Liver (tissue), 9 donors: Measurements from ENCODE around the gene MOB1B. TPM values are rescaled to one million over a fixed set of nuclear protein-coding genes. Genes with fewer than 3 reads are reported as not detected.

Experiments used
- DNase-seq: peaks from one replicate; pipeline ENCODE4 v3.0.0-alpha.2; 2017; ENCODE audit warnings: low spot score
- H3K27ac ChIP-seq, 2 donors: one replicate each; pipeline ENCODE4 v1.7.0; 2013; ENCODE audit warnings: inconsistent platforms in 2 of 2, low read length in 2 of 2, control low read depth in 1 of 2, low read depth in 1 of 2, mild to moderate bottlenecking in 1 of 2
- H3K27me3 ChIP-seq, 4 donors: one replicate each; pipeline versions ENCODE4 v1.6.1 to v1.7.0; 2013; ENCODE audit warnings: low read length in 3 of 4, inconsistent platforms in 1 of 4, mild to moderate bottlenecking in 1 of 4, moderate library complexity in 1 of 4; ENCODE audit not compliant: control insufficient read depth in 4 of 4, insufficient read depth in 4 of 4
- H3K36me3 ChIP-seq, 4 donors: one replicate each; pipeline versions ENCODE4 v1.6.1 to v1.7.0; 2013; ENCODE audit warnings: low read length in 3 of 4, mild to moderate bottlenecking in 3 of 4, low read depth in 1 of 4, moderate library complexity in 1 of 4; ENCODE audit not compliant: control insufficient read depth in 4 of 4, insufficient read depth in 3 of 4
- H3K4me1 ChIP-seq, 4 donors: one replicate each; pipeline versions ENCODE4 v1.6.1 to v1.7.0; 2013; ENCODE audit warnings: low read length in 3 of 4, mild to moderate bottlenecking in 3 of 4, moderate library complexity in 1 of 4; ENCODE audit not compliant: control insufficient read depth in 4 of 4, insufficient read depth in 4 of 4
- H3K4me3 ChIP-seq, 3 donors: one replicate each; pipeline versions ENCODE4 v1.6.1 to v1.7.0; 2013; ENCODE audit warnings: low read length in 3 of 3, control low read depth in 1 of 3, low read depth in 1 of 3, mild to moderate bottlenecking in 1 of 3
- H3K9ac ChIP-seq, 2 donors: one replicate each; pipeline ENCODE4 v1.7.0; 2013; ENCODE audit warnings: low read length in 2 of 2, mild to moderate bottlenecking in 2 of 2, moderate library complexity in 2 of 2, control low read depth in 1 of 2, low read depth in 1 of 2
- H3K9me3 ChIP-seq, 4 donors: one replicate each; pipeline versions ENCODE4 v1.6.1 to v1.7.0; 2013; ENCODE audit warnings: low read length in 3 of 4; ENCODE audit not compliant: control insufficient read depth in 4 of 4
- EGR1 ChIP-seq, 2 donors: IDR thresholded peaks; 2 replicates each; pipeline ENCODE4 v1.6.1; 2016 to 2018; ENCODE audit warnings: antibody characterized with exemption in 2 of 2, low read depth in 2 of 2
- FOXA1 ChIP-seq: IDR thresholded peaks from 2 replicates; pipeline ENCODE4 v1.6.1; 2016; ENCODE audit warnings: antibody characterized with exemption
- FOXA2 ChIP-seq: IDR thresholded peaks from 2 replicates; pipeline ENCODE4 v1.6.1; 2016; ENCODE audit warnings: antibody characterized with exemption
- GABPA ChIP-seq, 2 donors: IDR thresholded peaks in 1 of 2; conservative IDR thresholded peaks in 1 of 2; 2 replicates each; pipeline ENCODE4 v1.6.1; 2016; ENCODE audit warnings: antibody characterized with exemption in 2 of 2, mild to moderate bottlenecking in 1 of 2, moderate library complexity in 1 of 2
- HNF4A ChIP-seq, 2 donors: conservative IDR thresholded peaks; 2 replicates each; pipeline ENCODE4 v1.6.1; 2016; ENCODE audit warnings: antibody characterized with exemption in 2 of 2, mild to moderate bottlenecking in 2 of 2
- HNF4G ChIP-seq: IDR thresholded peaks from 2 replicates; pipeline ENCODE4 v1.6.1; 2016; ENCODE audit warnings: antibody characterized with exemption
- JUND ChIP-seq, 2 donors: IDR thresholded peaks; 2 replicates each; pipeline ENCODE4 v1.6.1; 2016; ENCODE audit warnings: antibody characterized with exemption in 2 of 2
- MAX ChIP-seq: IDR thresholded peaks from 2 replicates; pipeline ENCODE4 v1.6.1; 2016; ENCODE audit warnings: antibody characterized with exemption
- NR2F2 ChIP-seq: IDR thresholded peaks from 2 replicates; pipeline ENCODE4 v1.6.1; 2016; ENCODE audit warnings: antibody characterized with exemption
- RAD21 ChIP-seq, 2 donors: IDR thresholded peaks; 2 replicates each; pipeline ENCODE4 v1.6.1; 2016; ENCODE audit warnings: antibody characterized with exemption in 2 of 2, mild to moderate bottlenecking in 2 of 2
- RXRA ChIP-seq, 2 donors: IDR thresholded peaks; 2 replicates each; pipeline ENCODE4 v1.6.1; 2017 to 2018; ENCODE audit warnings: antibody characterized with exemption in 2 of 2, mild to moderate bottlenecking in 1 of 2
- SP1 ChIP-seq: IDR thresholded peaks from 2 replicates; pipeline ENCODE4 v1.6.1; 2018; ENCODE audit warnings: antibody characterized with exemption, mild to moderate bottlenecking
- TAF1 ChIP-seq: conservative IDR thresholded peaks from 2 replicates; pipeline ENCODE4 v1.6.1; 2016; ENCODE audit warnings: antibody characterized with exemption, mild to moderate bottlenecking
- YY1 ChIP-seq: IDR thresholded peaks from 2 replicates; pipeline ENCODE4 v1.6.1; 2016; ENCODE audit warnings: antibody characterized with exemption, mild to moderate bottlenecking
- ZBTB33 ChIP-seq: IDR thresholded peaks from 2 replicates; pipeline ENCODE4 v1.6.1; 2016; ENCODE audit warnings: antibody characterized with exemption
- WGBS: extraction: QIAGEN DNeasy Blood & Tissue Kit; methylation state at CpG from one replicate; pipeline ENCODE4 v1.1.7; 2013; 5-methylcytosine and 5-hydroxymethylcytosine counted together
- polyA plus RNA-seq, 2 donors: library from polyadenylated mRNA; stranded (reverse) in 1 of 2; unstranded in 1 of 2; fragments of 200-250 nt in 1 of 2; fragments of >200 nt in 1 of 2; fragmentation: Nextera tagmentation in 1 of 2; extraction: Ambion mirVana in 1 of 2; gene quantifications; one replicate each; pipeline versions ENCODE4 v1.2.1 to v1.2.3, GENCODE V29; 2013 to 2015
- total RNA-seq, 2 donors: library from RNA; depleted of rRNA; stranded (reverse); fragments of >200 nt; gene quantifications; one replicate each; pipeline ENCODE4 v1.2.3, GENCODE V29; 2014
- TF ChIP-seq, protein P1 (sequence below): fragments of 150-350 bp; IDR thresholded peaks from 2 replicates; pipeline ENCODE4 v1.5.1; 2017; ENCODE audit warnings: improper control_type of control experiment, low read depth, low read length; ENCODE audit not compliant: missing input control
- TF ChIP-seq, protein P2 (sequence below): IDR thresholded peaks from 2 replicates; pipeline ENCODE4 v1.6.1; 2016; ENCODE audit warnings: antibody characterized with exemption
- donor health status: healthy.
- donor health status: healthy.
- donor health status: healthy.
- donor health status: healthy.
- donor health status: healthy.

The MOB1B gene
- total and polyA plus RNA-seq, 4 donors: 2.1 to 69.0 (median 3.7) TPM

- no peak for DNase-seq
- TF ChIP-seq EGR1 (IDR thresholded peaks at IDR 0.05; ENCODE audit: low read depth in 2 of 2) (no peak), RAD21 (IDR thresholded peaks at IDR 0.05) (peak; percentile 11 to 29)
- no peak overlapping the region for H3K9ac ChIP-seq
- 76% methylated on average over 6 of the region's 6 CpGs for WGBS
- H3K4me1 ChIP-seq: no peaks in the 10 kb centered on the region
- no peak overlapping the region for H3K27ac ChIP-seq
- no peaks in the 10 kb centered on the region for H3K36me3 ChIP-seq
- no peak overlapping the region for H3K4me3 ChIP-seq
- H3K9me3 ChIP-seq: peaks cover 0 to 2% (median 0%) of the 10 kb centered on the region in 4 donors
- no peaks in the 10 kb centered on the region for H3K27me3 ChIP-seq
Measured at GRCh38 chr4:70885174-70885573, 17.0 kb upstream of the MOB1B start.

DNA sequence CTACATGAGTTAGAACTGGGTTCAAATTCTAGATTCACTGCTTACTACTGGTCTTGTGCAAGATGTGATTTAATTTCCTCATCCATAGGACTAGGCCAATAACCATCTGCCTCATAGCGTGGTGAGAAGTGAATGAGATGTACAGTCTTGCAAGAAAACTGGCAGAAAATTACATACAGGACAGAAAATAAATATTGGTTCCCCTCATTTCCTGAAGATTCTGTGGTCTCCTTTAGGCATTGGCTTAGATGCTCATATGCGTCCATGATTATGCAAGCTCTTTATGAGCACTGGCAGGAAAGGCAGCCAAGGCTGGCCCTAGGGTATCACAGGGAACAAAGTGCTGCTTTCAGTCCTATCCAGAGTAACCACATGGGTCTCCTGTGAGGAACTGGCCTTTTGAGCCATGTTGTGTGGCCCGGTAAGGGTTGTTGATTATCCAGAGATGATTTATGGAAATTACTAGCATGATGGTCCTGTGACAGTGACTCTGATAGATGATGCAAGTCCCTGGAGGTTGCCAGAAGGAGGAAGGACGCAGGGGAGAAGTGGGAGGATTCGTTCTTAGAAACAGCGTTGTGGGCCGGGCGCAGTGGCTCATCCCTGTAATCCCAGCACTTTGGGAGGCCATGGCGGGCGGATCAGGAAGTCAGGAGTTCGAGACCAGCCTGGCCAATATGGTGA is 9.9 kb upstream of the MOB1B start:
- WGBS: 86% methylated on average over 11 of the region's 11 CpGs
- Histone ChIP-seq H3K27me3 (no peaks in the 10 kb centered on the region), H3K36me3 (no peaks in the 10 kb centered on the region), H3K27ac (no peak overlapping the region), H3K9me3 (no peaks in the 10 kb centered on the region), H3K4me3 (no peak overlapping the region), H3K4me1 (no peaks in the 10 kb centered on the region), H3K9ac (no peak overlapping the region)
- TF ChIP-seq GABPA (IDR thresholded peaks at IDR 0.05 in 1 of 2, conservative IDR thresholded peaks at IDR 0.05 in 1 of 2) (no peak), MAX (no peak), FOXA2 (no peak), HNF4A (conservative IDR thresholded peaks at IDR 0.05) (no peak), TAF1 (no peak), FOXA1 (no peak), ZBTB33 (no peak), NR2F2 (no peak), EGR1 (IDR thresholded peaks at IDR 0.05; ENCODE audit: low read depth in 2 of 2) (no peak), JUND (IDR thresholded peaks at IDR 0.05) (no peak), YY1 (no peak)
- TF ChIP-seq, protein P1, sequence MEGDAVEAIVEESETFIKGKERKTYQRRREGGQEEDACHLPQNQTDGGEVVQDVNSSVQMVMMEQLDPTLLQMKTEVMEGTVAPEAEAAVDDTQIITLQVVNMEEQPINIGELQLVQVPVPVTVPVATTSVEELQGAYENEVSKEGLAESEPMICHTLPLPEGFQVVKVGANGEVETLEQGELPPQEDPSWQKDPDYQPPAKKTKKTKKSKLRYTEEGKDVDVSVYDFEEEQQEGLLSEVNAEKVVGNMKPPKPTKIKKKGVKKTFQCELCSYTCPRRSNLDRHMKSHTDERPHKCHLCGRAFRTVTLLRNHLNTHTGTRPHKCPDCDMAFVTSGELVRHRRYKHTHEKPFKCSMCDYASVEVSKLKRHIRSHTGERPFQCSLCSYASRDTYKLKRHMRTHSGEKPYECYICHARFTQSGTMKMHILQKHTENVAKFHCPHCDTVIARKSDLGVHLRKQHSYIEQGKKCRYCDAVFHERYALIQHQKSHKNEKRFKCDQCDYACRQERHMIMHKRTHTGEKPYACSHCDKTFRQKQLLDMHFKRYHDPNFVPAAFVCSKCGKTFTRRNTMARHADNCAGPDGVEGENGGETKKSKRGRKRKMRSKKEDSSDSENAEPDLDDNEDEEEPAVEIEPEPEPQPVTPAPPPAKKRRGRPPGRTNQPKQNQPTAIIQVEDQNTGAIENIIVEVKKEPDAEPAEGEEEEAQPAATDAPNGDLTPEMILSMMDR: no peak
- TF ChIP-seq, protein P2, sequence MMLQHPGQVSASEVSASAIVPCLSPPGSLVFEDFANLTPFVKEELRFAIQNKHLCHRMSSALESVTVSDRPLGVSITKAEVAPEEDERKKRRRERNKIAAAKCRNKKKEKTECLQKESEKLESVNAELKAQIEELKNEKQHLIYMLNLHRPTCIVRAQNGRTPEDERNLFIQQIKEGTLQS: no peak
- DNase-seq: no peak

- no peaks in the 10 kb centered on the region for H3K27me3 ChIP-seq
- 69% methylated on average over 7 of the region's 7 CpGs for WGBS
- H3K9ac ChIP-seq: no peak overlapping the region
- H3K27ac ChIP-seq: no peak overlapping the region
- H3K4me1 ChIP-seq: no peaks in the 10 kb centered on the region
- no peak overlapping the region for H3K4me3 ChIP-seq
- no peaks in the 10 kb centered on the region for H3K9me3 ChIP-seq
- H3K36me3 ChIP-seq: no peaks in the 10 kb centered on the region
- DNase-seq: no peak
- TF ChIP-seq, protein P1: no peak
- no peak for TF ChIP-seq JUND (IDR thresholded peaks at IDR 0.05)
- no peak for TF ChIP-seq YY1
- no peak for TF ChIP-seq RAD21 (IDR thresholded peaks at IDR 0.05)
- no peak for TF ChIP-seq NR2F2
- TF ChIP-seq TAF1: no peak
- TF ChIP-seq MAX: no peak
- no peak for TF ChIP-seq HNF4G
- TF ChIP-seq, protein P2: no peak
- no peak for TF ChIP-seq RXRA (IDR thresholded peaks at IDR 0.05)
- TF ChIP-seq GABPA (IDR thresholded peaks at IDR 0.05 in 1 of 2, conservative IDR thresholded peaks at IDR 0.05 in 1 of 2): no peak
- TF ChIP-seq SP1: no peak
Measured at GRCh38 chr4:70893790-70894189, 8.4 kb upstream of the MOB1B start.
